ENCODE measurements around the gene ATP5MG. TPM values are rescaled to one million over a fixed set of nuclear protein-coding genes. Genes with fewer than 3 reads are reported as not detected.

Gene ATP5MG
- total and polyA plus RNA-seq, 10 of the 15 experiments (the other 5 are each of a cell fraction or from before 2014, with no cell fraction given) = 211 to 2,276 (median 633) TPM

GRCh38 chr11:118380571-118380970 is 20.8 kb upstream of the ATP5MG start:
- Histone ChIP-seq H3K36me3 (ENCODE audit: control insufficient read depth in 2 of 2, insufficient read depth in 2 of 2, low read length in 1 of 2) (peaks cover 7 to 34% of the 10 kb centered on the region in 2 experiments; a peak in 3 of 4 replicates), H3K27ac (ENCODE audit: control insufficient read depth, insufficient read depth) (no peak overlapping the region), H3K27me3 (replicated peaks in 1 of 2; ENCODE audit: control insufficient read depth in 2 of 2, insufficient read depth in 2 of 2, low read length in 1 of 2) (no peaks in the 10 kb centered on the region), H3K79me2 (ENCODE audit: control insufficient read depth, insufficient read depth, low read length) (no peaks in the 10 kb centered on the region), H3K4me1 (ENCODE audit: control insufficient read depth, insufficient read depth, low read length) (no peaks in the 10 kb centered on the region), H4K20me1 (ENCODE audit: control insufficient read depth, insufficient read depth) (no peaks in the 10 kb centered on the region), H3K9me3 (replicated peaks; ENCODE audit: control insufficient read depth, insufficient read depth, low read length) (no peaks in the 10 kb centered on the region), H3K9ac (ENCODE audit: control insufficient read depth, insufficient read depth, low read length) (no peak overlapping the region), H3K4me3 (no peak overlapping the region), H2AFZ (ENCODE audit: control insufficient read depth, low read depth, low read length) (no peak overlapping the region), H3K4me2 (ENCODE audit: control insufficient read depth, insufficient read depth) (no peak overlapping the region)
- no peak for DNase-seq (ENCODE audit: low read depth, low spot score)
- BruUV-seq (replicated peaks) = no TSS peak
- CTCF ChIA-PET = interaction anchor here (0.8 to 3.2 kb wide), 2 partner anchors 108 to 210 kb away, joined by 3 to 15 read pairs; no protein-coding TSS in a partner anchor
- in situ Hi-C loops (cut with MboI) (loop anchor here (25.0 kb wide), 1 partner anchor 107 kb away; no protein-coding TSS in a partner anchor), intact Hi-C loops (cut with micrococcal nuclease; ENCODE audit: unreplicated experiment) (no loop called here)
- POLR2A ChIA-PET = interaction anchor here (0.6 kb wide), 1 partner anchor 54 kb away, joined by 4 read pairs; no protein-coding TSS in a partner anchor
- RAD21 ChIA-PET (ENCODE audit: unreplicated experiment) = interaction anchor here (1.5 kb wide), 1 partner anchor 108 kb away, joined by 4 read pairs; no protein-coding TSS in a partner anchor
- SMC1A ChIA-PET (ENCODE audit: uncharacterized antibody, unreplicated experiment) = interaction anchor here (0.6 to 1.5 kb wide), 3 partner anchors 15 to 502 kb away, joined by 3 to 4 read pairs (median 3); no protein-coding TSS in a partner anchor
- no peak for ATAC-seq
- FAIRE-seq = no peak
- TF ChIP-seq HSF1 (IDR thresholded peaks at IDR 0.05; ENCODE audit: low read depth, low read length) (no peak), ZNF217 (IDR thresholded peaks at IDR 0.05) (no peak), SREBF1 (IDR thresholded peaks at IDR 0.05; ENCODE audit: low read length) (no peak), RB1 (IDR thresholded peaks at IDR 0.05; ENCODE audit: borderline replicate concordance) (no peak), PRDM15 (CRISPR knock-in tag; IDR thresholded peaks at IDR 0.05) (no peak), SMAD1 (IDR thresholded peaks at IDR 0.05; ENCODE audit: low read depth, partially characterized antibody) (no peak), ZNF592 (IDR thresholded peaks at IDR 0.05) (no peak), GABPA (IDR thresholded peaks at IDR 0.05; ENCODE audit: low read depth) (no peak)
- TF ChIP-seq, protein P1, sequence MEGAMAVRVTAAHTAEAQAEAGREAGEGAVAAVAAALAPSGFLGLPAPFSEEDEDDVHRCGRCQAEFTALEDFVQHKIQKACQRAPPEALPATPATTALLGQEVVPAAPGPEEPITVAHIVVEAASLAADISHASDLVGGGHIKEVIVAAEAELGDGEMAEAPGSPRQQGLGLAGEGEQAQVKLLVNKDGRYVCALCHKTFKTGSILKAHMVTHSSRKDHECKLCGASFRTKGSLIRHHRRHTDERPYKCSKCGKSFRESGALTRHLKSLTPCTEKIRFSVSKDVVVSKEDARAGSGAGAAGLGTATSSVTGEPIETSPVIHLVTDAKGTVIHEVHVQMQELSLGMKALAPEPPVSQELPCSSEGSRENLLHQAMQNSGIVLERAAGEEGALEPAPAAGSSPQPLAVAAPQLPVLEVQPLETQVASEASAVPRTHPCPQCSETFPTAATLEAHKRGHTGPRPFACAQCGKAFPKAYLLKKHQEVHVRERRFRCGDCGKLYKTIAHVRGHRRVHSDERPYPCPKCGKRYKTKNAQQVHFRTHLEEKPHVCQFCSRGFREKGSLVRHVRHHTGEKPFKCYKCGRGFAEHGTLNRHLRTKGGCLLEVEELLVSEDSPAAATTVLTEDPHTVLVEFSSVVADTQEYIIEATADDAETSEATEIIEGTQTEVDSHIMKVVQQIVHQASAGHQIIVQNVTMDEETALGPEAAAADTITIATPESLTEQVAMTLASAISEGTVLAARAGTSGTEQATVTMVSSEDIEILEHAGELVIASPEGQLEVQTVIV (IDR thresholded peaks at IDR 0.05; ENCODE audit: borderline replicate concordance, partially characterized antibody) = no peak
- TF ChIP-seq, protein P2, sequence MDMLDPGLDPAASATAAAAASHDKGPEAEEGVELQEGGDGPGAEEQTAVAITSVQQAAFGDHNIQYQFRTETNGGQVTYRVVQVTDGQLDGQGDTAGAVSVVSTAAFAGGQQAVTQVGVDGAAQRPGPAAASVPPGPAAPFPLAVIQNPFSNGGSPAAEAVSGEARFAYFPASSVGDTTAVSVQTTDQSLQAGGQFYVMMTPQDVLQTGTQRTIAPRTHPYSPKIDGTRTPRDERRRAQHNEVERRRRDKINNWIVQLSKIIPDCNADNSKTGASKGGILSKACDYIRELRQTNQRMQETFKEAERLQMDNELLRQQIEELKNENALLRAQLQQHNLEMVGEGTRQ (IDR thresholded peaks at IDR 0.05; ENCODE audit: borderline replicate concordance, low read depth, low read length) = no peak

All from GM12878 (cell line).